AG04450 (cell line): ENCODE data around the gene ARHGAP12. TPM values are rescaled to one million over a fixed set of nuclear protein-coding genes. Genes with fewer than 3 reads are reported as not detected.
A peak's percentile ranks its signal among the peaks of the same experiment; 100 is the strongest.

Experiments
- CTCF ChIA-PET: fragments of 300-600, 350-600 bp; formaldehyde crosslinking; extraction: SDS; loops from one replicate; lab custom pipeline; 2022; ENCODE audit warnings: antibody characterized with exemption, inconsistent platforms; lab: Charles Lee
- POLR2A ChIA-PET: fragments of 350-600 bp; formaldehyde crosslinking; extraction: SDS; loops from one replicate; lab custom pipeline; 2021; ENCODE audit warnings: antibody characterized with exemption, inconsistent platforms; lab: Yijun Ruan, JAX
- DNase-seq: peaks from one replicate; pipeline ENCODE4 v3.0.0-alpha.2; 2011; ENCODE audit warnings: low read depth, low spot score
- H3K27ac ChIP-seq: one replicate; pipeline ENCODE4 v1.5.1; 2012; ENCODE audit warnings: low read depth, low read length, control low read depth
- H3K27me3 ChIP-seq: one replicate; pipeline ENCODE4 v1.6.0; 2012; ENCODE audit warnings: low read length; ENCODE audit not compliant: control insufficient read depth, insufficient read depth
- H3K4me3 ChIP-seq: 2 replicates; pipeline ENCODE4 v1.5.1; 2011; ENCODE audit warnings: mild to moderate bottlenecking, low read depth, low read length, control low read depth
- H3K9me3 ChIP-seq: 2 replicates; pipeline ENCODE4 v1.5.1; 2012; ENCODE audit warnings: low read length; ENCODE audit not compliant: control insufficient read depth, insufficient read depth
- CTCF ChIP-seq: IDR thresholded peaks from 2 replicates; pipeline ENCODE4 v1.5.1; 2011; ENCODE audit warnings: low read depth, low read length, control low read depth, inconsistent platforms
- polyA plus RNA-seq: library from polyadenylated mRNA; depleted of rRNA; stranded (reverse); fragments of >200 nt; gene quantifications from 2 replicates; pipeline ENCODE4 v1.2.3, GENCODE V29; 2011

Gene ARHGAP12
- polyA plus RNA-seq, 1 experiment, result 26.3 TPM

- no peak overlapping the region for H3K27ac ChIP-seq
Observed at GRCh38 chr10:31819391-31819820, 109.2 kb downstream of the ARHGAP12 start.

GRCh38 chr10:31816318-31816717 is 112.3 kb downstream of the ARHGAP12 start:
- Histone ChIP-seq H3K27ac (no peak overlapping the region), H3K4me3 (no peak overlapping the region), H3K27me3 (no peaks in the 10 kb centered on the region), H3K9me3 (no peaks in the 10 kb centered on the region)
- TF ChIP-seq CTCF, result no peak
- DNase-seq, result no peak
- CTCF ChIA-PET, result interaction anchor here (1.9 kb wide), 1 partner anchor 9 kb away, joined by 8 read pairs; no protein-coding TSS in a partner anchor
- POLR2A ChIA-PET, result interaction anchor here (0.6 kb wide), 1 partner anchor 1079 kb away, joined by 3 read pairs; no protein-coding TSS in a partner anchor

More at GRCh38 chr10:31819391-31819820, 109.2 kb downstream of the ARHGAP12 start:
- ChIA-PET CTCF (no interaction called here), POLR2A (no interaction called here)
- no peaks in the 10 kb centered on the region for H3K9me3 ChIP-seq
- no peak for TF ChIP-seq CTCF
- H3K4me3 ChIP-seq, result no peak overlapping the region
- DNase-seq, result no peak
- no peaks in the 10 kb centered on the region for H3K27me3 ChIP-seq

- POLR2A ChIA-PET, result interaction anchor here (0.7 kb wide), 1 partner anchor 48 kb away, joined by 3 read pairs; no protein-coding TSS in a partner anchor
- H3K4me3 ChIP-seq, result peak overlapping the region; percentile 47
- TF ChIP-seq CTCF, result peak; percentile 39
- H3K9me3 ChIP-seq, result no peaks in the 10 kb centered on the region
- DNase-seq, result peak; percentile 48
- CTCF ChIA-PET, result interaction anchor here (0.6 to 1.8 kb wide), 11 partner anchors 8 to 1139 kb away, joined by 3 to 8 read pairs (median 3); no protein-coding TSS in a partner anchor
- no peaks in the 10 kb centered on the region for H3K27me3 ChIP-seq
- peak overlapping the region; percentile 49 for H3K27ac ChIP-seq
Observed at GRCh38 chr10:31808258-31809218, 120.1 kb downstream of the ARHGAP12 start.

GRCh38 chr10:31804352-31804810 is 124.2 kb downstream of the ARHGAP12 start:
- no peak for TF ChIP-seq CTCF
- ChIA-PET POLR2A (no interaction called here), CTCF (no interaction called here)
- Histone ChIP-seq H3K27ac (no peak overlapping the region), H3K4me3 (no peak overlapping the region), H3K27me3 (no peaks in the 10 kb centered on the region), H3K9me3 (no peaks in the 10 kb centered on the region)
- no peak for DNase-seq
